Right atrium auricular region (tissue), 2 donors: ENCODE data around the gene HOXB1. TPM values are rescaled to one million over a fixed set of nuclear protein-coding genes. Genes with fewer than 3 reads are reported as not detected.
A peak's percentile ranks its signal among the peaks of the same experiment; 100 is the strongest.

Experiments
- DNase-seq: peaks from one replicate; pipeline ENCODE4 v3.0.0-alpha.2; 2019; ENCODE audit warnings: low spot score
- H3K27ac ChIP-seq, 2 donors: fragments of 200-600 bp; sonication (generic); 1 replicate in 1 of 2; 2 replicates in 1 of 2; pipeline ENCODE4 v1.5.1; 2016 to 2019
- H3K27me3 ChIP-seq, 2 donors: fragments of 200-600 bp; sonication (generic); one replicate each; pipeline versions ENCODE4 v1.5.1 to v1.6.0; 2017 to 2019
- H3K36me3 ChIP-seq: fragments of 200-600 bp; sonication (generic); one replicate; pipeline ENCODE4 v1.5.1; 2016
- H3K4me1 ChIP-seq, 2 donors: fragments of 200-600 bp; sonication (generic); one replicate each; pipeline versions ENCODE4 v1.5.1 to v1.6.0; 2017 to 2019
- H3K4me3 ChIP-seq, 2 donors: fragments of 200-600 bp; sonication (generic); 1 replicate in 1 of 2; 2 replicates in 1 of 2; pipeline ENCODE4 v1.5.1; 2017 to 2019; ENCODE audit warnings: mild to moderate bottlenecking in 1 of 2, moderate library complexity in 1 of 2
- H3K9me3 ChIP-seq, 2 donors: fragments of 200-600 bp; sonication (generic); one replicate each; pipeline ENCODE4 v1.5.1; 2019
- CTCF ChIP-seq, 2 donors: fragments of 200-600 bp; sonication (generic); IDR thresholded peaks; one replicate each; pipeline ENCODE4 v1.5.1; 2019; ENCODE audit warnings: antibody characterized with exemption in 2 of 2
- total RNA-seq, 2 donors: library from RNA; depleted of rRNA; stranded (reverse); fragments of >200 nt; gene quantifications; one replicate each; pipeline ENCODE4 v1.1.0, GENCODE V29; 2016

Gene HOXB1
- total RNA-seq, 2 donors from 2014 or later: not detected

GRCh38 chr17:48549914-48550501, 19.2 kb upstream of the HOXB1 start:
- no peak overlapping the region for H3K27ac ChIP-seq
- TF ChIP-seq CTCF (IDR thresholded peaks at IDR 0.05): no peak
- peaks cover 0 to 13% of the 10 kb centered on the region in 2 donors for H3K4me1 ChIP-seq
- peaks cover 4 to 5% of the 10 kb centered on the region in 2 donors for H3K27me3 ChIP-seq
- DNase-seq: no peak
- no peaks in the 10 kb centered on the region for H3K9me3 ChIP-seq
- no peaks in the 10 kb centered on the region for H3K36me3 ChIP-seq
- no peak overlapping the region for H3K4me3 ChIP-seq

- no peaks in the 10 kb centered on the region for H3K9me3 ChIP-seq
- peaks cover 0 to 14% of the 10 kb centered on the region in 2 donors for H3K4me1 ChIP-seq
- H3K27me3 ChIP-seq: peaks cover 4 to 8% of the 10 kb centered on the region in 2 donors
- H3K36me3 ChIP-seq: no peaks in the 10 kb centered on the region
- TF ChIP-seq CTCF (IDR thresholded peaks at IDR 0.05): no peak
- no peak overlapping the region for H3K27ac ChIP-seq
- DNase-seq: no peak
- H3K4me3 ChIP-seq: no peak overlapping the region
These were observed 18.4 kb upstream of the HOXB1 start for GRCh38 chr17:48549281-48549630.

- no peak for TF ChIP-seq CTCF (IDR thresholded peaks at IDR 0.05)
- Histone ChIP-seq H3K4me1 (peaks cover 0 to 12% of the 10 kb centered on the region in 2 donors), H3K27me3 (peaks cover 4 to 6% of the 10 kb centered on the region in 2 donors), H3K9me3 (no peaks in the 10 kb centered on the region), H3K36me3 (no peaks in the 10 kb centered on the region), H3K27ac (peak overlapping the region in 1 of 2 donors; percentile 90), H3K4me3 (peak overlapping the region in 1 of 2 donors; percentile 30)
- DNase-seq: no peak
These were observed 17.9 kb upstream of the HOXB1 start for GRCh38 chr17:48548523-48549280.

GRCh38 chr17:48547808-48548522, 17.2 kb upstream of the HOXB1 start:
- TF ChIP-seq CTCF (IDR thresholded peaks at IDR 0.05): no peak
- DNase-seq: peak; percentile 73
- H3K4me1 ChIP-seq: peaks cover 0 to 19% of the 10 kb centered on the region in 2 donors
- peak overlapping the region; percentile 83 to 90 for H3K27ac ChIP-seq
- H3K4me3 ChIP-seq: peak overlapping the region in 1 of 2 donors; percentile 30
- peaks cover 4 to 9% of the 10 kb centered on the region in 2 donors for H3K27me3 ChIP-seq
- no peaks in the 10 kb centered on the region for H3K36me3 ChIP-seq
- no peaks in the 10 kb centered on the region for H3K9me3 ChIP-seq

GRCh38 chr17:48546924-48547807, 16.4 kb upstream of the HOXB1 start:
- no peak for TF ChIP-seq CTCF (IDR thresholded peaks at IDR 0.05)

More at GRCh38 chr17:48546924-48547807, 16.4 kb upstream of the HOXB1 start:
- no peak for DNase-seq
- Histone ChIP-seq H3K9me3 (no peaks in the 10 kb centered on the region), H3K4me3 (peak overlapping the region in 1 of 2 donors; percentile 30), H3K36me3 (no peaks in the 10 kb centered on the region), H3K4me1 (peaks cover 0 to 23% of the 10 kb centered on the region in 2 donors), H3K27ac (peak overlapping the region; percentile 83 to 90), H3K27me3 (peaks cover 4 to 10% of the 10 kb centered on the region in 2 donors)
